IMR-90 (cell line): ENCODE results near the gene ALAS1. TPM values are rescaled to one million over a fixed set of nuclear protein-coding genes. Genes with fewer than 3 reads are reported as not detected.

Experiments used
- ATAC-seq: fragments of 200-7000 bp; cut with Tn5 transposase; 2 replicates; pipeline ENCODE4 v1.9.1; 2020; ENCODE audit warnings: low read depth, mild to moderate bottlenecking, moderate library complexity
- BruUV-seq: library from RNA; stranded (reverse); fragments of 400-500 nt; replicated peaks from 2 replicates; lab custom pipeline; 2021; lab: Mats Ljungman, UMichigan
- CTCF ChIA-PET: fragments of 300-600 bp; formaldehyde crosslinking; extraction: SDS; loops from one replicate; lab custom pipeline; 2021; ENCODE audit warnings: antibody characterized with exemption; lab: Yijun Ruan, JAX
- POLR2A ChIA-PET: fragments of 300-600 bp; sonication (Branson Sonifier 250); formaldehyde crosslinking; loops from one replicate; lab custom pipeline; 2022; ENCODE audit warnings: antibody characterized with exemption; ENCODE audit not compliant: unreplicated experiment; lab: Charles Lee
- DNase-seq: peaks from one replicate; pipeline ENCODE4 v3.0.0; 2013
- H2AFZ ChIP-seq: replicated peaks from 2 replicates; pipeline ENCODE3; 2013; ENCODE audit warnings: low read length, mild to moderate bottlenecking; ENCODE audit not compliant: poor library complexity
- H2AK5ac ChIP-seq: 2 replicates; pipeline ENCODE4 v1.6.1; 2013; ENCODE audit warnings: low read depth, low read length, inconsistent platforms
- H2AK9ac ChIP-seq: replicated peaks from 2 replicates; pipeline ENCODE3; 2013; ENCODE audit warnings: mild to moderate bottlenecking, low read depth, low read length, moderate library complexity; ENCODE audit not compliant: poor library complexity
- H2BK120ac ChIP-seq: 2 replicates; pipeline ENCODE4 v1.6.1; 2013; ENCODE audit warnings: low read depth, low read length, inconsistent platforms
- H2BK15ac ChIP-seq: 3 replicates; pipeline ENCODE4 v1.6.1; 2013; ENCODE audit warnings: low read depth, low read length, inconsistent platforms
- H2BK20ac ChIP-seq: 2 replicates; pipeline ENCODE4 v1.6.1; 2013; ENCODE audit warnings: low read depth, mild to moderate bottlenecking, inconsistent platforms, low read length, moderate library complexity
- H2BK5ac ChIP-seq: 2 replicates; pipeline ENCODE4 v1.6.1; 2013; ENCODE audit warnings: mild to moderate bottlenecking, low read depth, low read length, inconsistent platforms; ENCODE audit not compliant: poor library complexity, severe bottlenecking
- H3K14ac ChIP-seq: replicated peaks from 2 replicates; pipeline ENCODE4 v1.6.1; 2013; ENCODE audit warnings: low read depth, low read length, inconsistent platforms
- H3K18ac ChIP-seq: 2 replicates; pipeline ENCODE4 v1.6.1; 2013; ENCODE audit warnings: low read depth, low read length, control low read depth
- H3K23ac ChIP-seq: 2 replicates; pipeline ENCODE4 v1.6.1; 2013; ENCODE audit warnings: low read depth, low read length, inconsistent platforms
- H3K27ac ChIP-seq: 2 replicates; pipeline ENCODE4 v1.5.1; 2013; ENCODE audit warnings: mild to moderate bottlenecking, control low read depth, low read length; ENCODE audit not compliant: insufficient read depth
- H3K27me3 ChIP-seq: 2 replicates; pipeline ENCODE4 v1.6.1; 2013; ENCODE audit warnings: low read length; ENCODE audit not compliant: control insufficient read depth, insufficient read depth
- H3K36me3 ChIP-seq: 2 replicates; pipeline ENCODE4 v1.6.1; 2013; ENCODE audit warnings: low read length, mixed read lengths; ENCODE audit not compliant: control insufficient read depth, insufficient read depth
- H3K4ac ChIP-seq: 2 replicates; pipeline ENCODE4 v1.6.1; 2013; ENCODE audit warnings: low read depth, low read length, inconsistent platforms
- H3K4me1 ChIP-seq: 2 replicates; pipeline ENCODE4 v1.6.1; 2013; ENCODE audit warnings: low read length, mixed read lengths; ENCODE audit not compliant: control insufficient read depth, insufficient read depth
- H3K4me2 ChIP-seq: 2 replicates; pipeline ENCODE4 v1.6.1; 2013; ENCODE audit warnings: low read depth, mild to moderate bottlenecking, control low read depth, low read length, moderate library complexity
- H3K4me3 ChIP-seq: 2 replicates; pipeline ENCODE4 v1.5.1; 2013; ENCODE audit warnings: low read depth, mild to moderate bottlenecking, control low read depth, low read length, moderate library complexity; ENCODE audit not compliant: insufficient read depth
- H3K56ac ChIP-seq: 2 replicates; pipeline ENCODE4 v1.6.1; 2013; ENCODE audit warnings: low read length, inconsistent platforms; ENCODE audit not compliant: insufficient read depth; ENCODE audit errors: extremely low read depth
- H3K79me1 ChIP-seq, 2 experiments: 2 replicates each; pipeline ENCODE4 v1.6.1; 2013; ENCODE audit warnings: low read length in 2 of 2, inconsistent platforms in 1 of 2, low read depth in 1 of 2
- H3K9ac ChIP-seq: 2 replicates; pipeline ENCODE4 v1.6.1; 2013; ENCODE audit warnings: low read depth, low read length, control low read depth
- H3K9me1 ChIP-seq: 2 replicates; pipeline ENCODE4 v1.6.1; 2013; ENCODE audit warnings: low read length, inconsistent platforms; ENCODE audit not compliant: insufficient read depth
- H3K9me3 ChIP-seq: 2 replicates; pipeline ENCODE4 v1.6.1; 2013; ENCODE audit warnings: low read length; ENCODE audit not compliant: control insufficient read depth, insufficient read depth
- H4K20me1 ChIP-seq: 2 replicates; pipeline ENCODE4 v1.6.1; 2013; ENCODE audit warnings: low read length, inconsistent platforms; ENCODE audit not compliant: insufficient read depth
- H4K5ac ChIP-seq: 2 replicates; pipeline ENCODE4 v1.6.1; 2013; ENCODE audit warnings: mild to moderate bottlenecking, low read depth, low read length, control low read depth
- H4K8ac ChIP-seq, 2 experiments: 2 replicates each; pipeline ENCODE4 v1.6.1; 2013; ENCODE audit warnings: low read depth in 2 of 2, low read length in 2 of 2, control low read depth in 1 of 2, inconsistent platforms in 1 of 2
- H4K91ac ChIP-seq: 2 replicates; pipeline ENCODE4 v1.6.1; 2013; ENCODE audit warnings: low read depth, low read length, inconsistent platforms; ENCODE audit not compliant: insufficient read depth
- CEBPB ChIP-seq: IDR thresholded peaks from 2 replicates; pipeline ENCODE4 v1.6.1; 2012; ENCODE audit warnings: low read depth, low read length, improper control_type of control experiment
- MAFK ChIP-seq: IDR thresholded peaks from 2 replicates; pipeline ENCODE4 v1.6.1; 2012; ENCODE audit warnings: low read depth, low read length, improper control_type of control experiment
- WGBS, 2 experiments: methylation state at CpG; one replicate each; pipeline versions ENCODE4 v1.1.5 to v1.1.7; 2013; ENCODE audit warnings: missing lambda C conversion rate in 2 of 2; ENCODE audit not compliant: insufficient read length in 1 of 2; ENCODE audit errors: extremely low coverage in 2 of 2; 5-methylcytosine and 5-hydroxymethylcytosine counted together
- dilution Hi-C: fragments of 300-500 bp; cut with HindIII; formaldehyde crosslinking; loops from one replicate; pipeline ENCODE4 v1.14.3; 2018; ENCODE audit warnings: low sequenced_read_pairs; ENCODE audit not compliant: unreplicated experiment
- in situ Hi-C: fragments of 300-500 bp; cut with MboI; formaldehyde crosslinking; loops from 3 replicates; pipeline ENCODE4 v1.14.3; 2019; ENCODE audit warnings: low sequenced_read_pairs, inconsistent platforms, mixed read lengths
- intact Hi-C: fragments of 100-400 bp; cut with micrococcal nuclease; formaldehyde crosslinking; loops from 2 replicates; pipeline ENCODE4 v1.10.0; 2022
- polyA plus RNA-seq, 3 experiments: library from polyadenylated mRNA; depleted of rRNA; stranded (reverse); fragments of >200 nt; gene quantifications; 2 replicates each; pipeline ENCODE4 v1.2.3, GENCODE V29; 2012; ENCODE audit warnings: low replicate concordance in 1 of 3
- total RNA-seq: library from RNA; depleted of rRNA; stranded (reverse); fragments of >200 nt; gene quantifications from 2 replicates; pipeline ENCODE4 v1.2.3, GENCODE V29; 2012
- TF ChIP-seq, protein P1 (sequence below): fragments of 150-350 bp; IDR thresholded peaks from 2 replicates; pipeline ENCODE4 v1.6.1; 2017; ENCODE audit warnings: mild to moderate bottlenecking, antibody characterized with exemption, low read length, low read depth

Gene ALAS1
- total and polyA plus RNA-seq, 2 of the 4 experiments (the other 2 are of a cell fraction), result 32.8 to 47.2 TPM

GRCh38 chr3:52195291-52195597, 2.7 kb upstream of the ALAS1 start (continued):
- TF ChIP-seq, protein P1, sequence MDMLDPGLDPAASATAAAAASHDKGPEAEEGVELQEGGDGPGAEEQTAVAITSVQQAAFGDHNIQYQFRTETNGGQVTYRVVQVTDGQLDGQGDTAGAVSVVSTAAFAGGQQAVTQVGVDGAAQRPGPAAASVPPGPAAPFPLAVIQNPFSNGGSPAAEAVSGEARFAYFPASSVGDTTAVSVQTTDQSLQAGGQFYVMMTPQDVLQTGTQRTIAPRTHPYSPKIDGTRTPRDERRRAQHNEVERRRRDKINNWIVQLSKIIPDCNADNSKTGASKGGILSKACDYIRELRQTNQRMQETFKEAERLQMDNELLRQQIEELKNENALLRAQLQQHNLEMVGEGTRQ, result no peak

DNA sequence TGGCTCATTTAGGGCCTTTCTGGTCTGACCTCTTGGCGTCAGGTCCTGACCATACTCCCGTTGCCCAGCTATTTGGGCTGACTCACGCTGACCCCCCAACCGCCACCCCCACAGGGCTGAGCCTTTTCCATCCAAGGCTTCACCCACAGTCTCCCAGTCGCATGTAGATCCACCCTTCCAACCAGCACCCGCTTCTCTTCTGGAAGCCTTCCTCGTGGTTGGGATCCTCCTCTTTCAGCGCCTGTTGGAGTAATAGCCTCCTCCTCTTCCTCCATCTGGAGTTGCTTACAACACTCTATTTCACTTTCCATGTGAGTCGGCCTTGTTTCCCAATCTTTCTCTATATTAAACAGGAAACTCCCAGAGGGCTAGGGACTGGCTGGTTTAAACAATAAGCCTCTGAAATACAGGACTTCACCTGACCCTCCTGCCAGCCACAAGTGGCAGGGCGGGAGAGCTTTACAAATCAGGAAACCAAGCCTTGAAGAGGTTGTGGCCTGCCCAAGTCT, 2.1 kb upstream of the ALAS1 start:
- no TSS peak for BruUV-seq
- H2AK5ac ChIP-seq, result peak overlapping the region; percentile 20; the same call in 1 of the 2 replicates
- ChIA-PET POLR2A (no interaction called here), CTCF (no interaction called here)
- H3K79me1 ChIP-seq, result peaks cover 12 to 34% of the 10 kb centered on the region in 2 experiments
- peak overlapping the region; percentile 84 for H3K4ac ChIP-seq
- intact Hi-C loops (loop anchor here (2.0 to 5.0 kb wide), 3 partner anchors 44 to 253 kb away; partner anchors contain the start of genes PARP3, POC1A and RPL29), dilution Hi-C loops (no loop called here), in situ Hi-C loops (no loop called here)
- H3K23ac ChIP-seq, result 0 out of 2 replicates have a peak overlapping the region, but pooled peaks have one; percentile 24
- peak overlapping the region; percentile 71 to 84; a peak in 3 of 4 replicates for H4K8ac ChIP-seq
- no peaks in the 10 kb centered on the region for H3K27me3 ChIP-seq
- H2BK15ac ChIP-seq, result peak overlapping the region; percentile 4; the same call in 1 of the 3 replicates
- H3K14ac ChIP-seq, result peak overlapping the region; percentile 74
- ATAC-seq, result no peak
- H2BK20ac ChIP-seq, result peak overlapping the region; percentile 58; the same call in 1 of the 2 replicates
- peaks cover 39% of the 10 kb centered on the region for H3K4me1 ChIP-seq
- H3K4me3 ChIP-seq, result no peak overlapping the region
- H2BK5ac ChIP-seq, result peak overlapping the region; percentile 6
- no peak overlapping the region; the same call in 1 of the 2 replicates for H3K56ac ChIP-seq
- H3K9me3 ChIP-seq, result no peaks in the 10 kb centered on the region
- peak overlapping the region; percentile 65 for H2AK9ac ChIP-seq
- H4K91ac ChIP-seq, result no peak overlapping the region
- H3K36me3 ChIP-seq, result peaks cover 5% of the 10 kb centered on the region; the same call in 1 of the 2 replicates
- WGBS, 2 experiments, result 84% methylated on average over 5 of the region's 10 CpGs; no CpG with 5 or more reads in 1 of the 2 experiments
- H2BK120ac ChIP-seq, result peak overlapping the region; percentile 64; the same call in 1 of the 2 replicates
- peak; percentile 75 for DNase-seq
- H3K18ac ChIP-seq, result peak overlapping the region; percentile 61
- H4K5ac ChIP-seq, result peak overlapping the region; percentile 92
- H2AFZ ChIP-seq, result peak overlapping the region; percentile 69
- H3K27ac ChIP-seq, result peak overlapping the region; percentile 73
- H3K9me1 ChIP-seq, result peaks cover 33% of the 10 kb centered on the region
- no peak overlapping the region for H3K9ac ChIP-seq
- TF ChIP-seq CEBPB (peak; percentile 68), MAFK (no peak)
- peaks cover 6% of the 10 kb centered on the region for H4K20me1 ChIP-seq
- 0 out of 2 replicates have a peak overlapping the region, but pooled peaks have one; percentile 20 for H3K4me2 ChIP-seq
